NCI-H345 treated with DMSO at 0.1 percent for 48 hours (cell line): ENCODE data around the gene SEMA4A.
"Not testable (repeated sequence)": the region's sequence is repeated elsewhere in the genome, so short reads cannot be mapped to it uniquely, and the experiment has no call there.

Source experiments
- DNase-seq: peaks from one replicate; lab custom pipeline; 2025; ENCODE audit not compliant: unreplicated experiment; lab: John Stamatoyannopoulos, UW

SEMA4A gene

GRCh38 chr1:156118177-156118868, 35.1 kb upstream of the SEMA4A start:
- DNase-seq: no peak

GRCh38 chr1:156119503-156120209, 33.7 kb upstream of the SEMA4A start:
- no peak for DNase-seq

- no peak for DNase-seq
Measured at GRCh38 chr1:156120318-156120717, 33.1 kb upstream of the SEMA4A start.

- not testable (repeated sequence) for DNase-seq
Measured at GRCh38 chr1:156121005-156121404, 32.4 kb upstream of the SEMA4A start.

- no peak for DNase-seq
Measured at GRCh38 chr1:156121457-156121856, 31.9 kb upstream of the SEMA4A start.

GRCh38 chr1:156122086-156122485, 31.3 kb upstream of the SEMA4A start:
- no peak for DNase-seq

- peak; percentile 45 for DNase-seq
Measured at GRCh38 chr1:156122519-156123355, 30.6 kb upstream of the SEMA4A start.

GRCh38 chr1:156123356-156124196, 29.8 kb upstream of the SEMA4A start:
- DNase-seq: peak; percentile 100

- DNase-seq: no peak
Measured at GRCh38 chr1:156124557-156125483, 28.6 kb upstream of the SEMA4A start.

- DNase-seq: not testable (repeated sequence)
Measured at GRCh38 chr1:156125544-156125943, 27.8 kb upstream of the SEMA4A start.

GRCh38 chr1:156126043-156126629, 27.2 kb upstream of the SEMA4A start:
- no peak for DNase-seq

- no peak for DNase-seq
Measured at GRCh38 chr1:156126630-156127534, 26.5 kb upstream of the SEMA4A start.

- DNase-seq: no peak
Measured at GRCh38 chr1:156128308-156128653, 25.1 kb upstream of the SEMA4A start.

- DNase-seq: no peak
Measured at GRCh38 chr1:156128654-156129597, 24.5 kb upstream of the SEMA4A start.

GRCh38 chr1:156129687-156130577, 23.5 kb upstream of the SEMA4A start:
- peak; percentile 94 for DNase-seq

- no peak for DNase-seq
Measured at GRCh38 chr1:156130578-156130942, 22.8 kb upstream of the SEMA4A start.
